GM12892 (cell line): ENCODE data around the gene RNF145.

Experiments used
- POLR2A ChIP-seq: IDR thresholded peaks from 2 replicates; pipeline ENCODE4 v1.6.1; 2011; ENCODE audit warnings: low read depth, low read length, control low read depth
- POLR2AphosphoS5 ChIP-seq: IDR thresholded peaks from 2 replicates; pipeline ENCODE4 v1.6.1; 2011; ENCODE audit warnings: low read depth, low read length, control low read depth

DNA sequence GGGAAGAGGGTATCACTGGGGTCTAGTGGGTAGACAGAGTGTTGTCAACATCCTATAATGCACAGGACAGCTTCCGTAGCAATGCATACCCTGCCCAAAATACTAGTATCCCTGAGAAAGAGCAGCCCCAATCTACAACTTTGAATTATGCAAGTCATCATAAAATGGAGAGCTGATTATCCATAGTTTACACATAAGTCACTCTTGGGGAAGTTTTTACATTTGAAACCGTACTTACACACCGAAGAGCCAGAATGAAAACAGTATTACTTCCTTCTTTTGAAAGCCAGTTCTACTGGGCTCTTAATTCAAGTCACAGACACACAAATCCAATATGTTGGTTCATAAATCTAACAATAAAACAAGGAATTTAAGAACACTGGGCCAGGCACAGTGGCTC, 21.6 kb downstream of the RNF145 start:
- TF ChIP-seq POLR2AphosphoS5: no peak
- TF ChIP-seq POLR2A: no peak
